NCI-H2227 treated with DMSO at 0.1 percent for 48 hours (cell line): ENCODE data around the gene SLC17A3.

Experiments
- DNase-seq: peaks from one replicate; lab custom pipeline; 2025; lab: John Stamatoyannopoulos, UW

The SLC17A3 gene

DNA sequence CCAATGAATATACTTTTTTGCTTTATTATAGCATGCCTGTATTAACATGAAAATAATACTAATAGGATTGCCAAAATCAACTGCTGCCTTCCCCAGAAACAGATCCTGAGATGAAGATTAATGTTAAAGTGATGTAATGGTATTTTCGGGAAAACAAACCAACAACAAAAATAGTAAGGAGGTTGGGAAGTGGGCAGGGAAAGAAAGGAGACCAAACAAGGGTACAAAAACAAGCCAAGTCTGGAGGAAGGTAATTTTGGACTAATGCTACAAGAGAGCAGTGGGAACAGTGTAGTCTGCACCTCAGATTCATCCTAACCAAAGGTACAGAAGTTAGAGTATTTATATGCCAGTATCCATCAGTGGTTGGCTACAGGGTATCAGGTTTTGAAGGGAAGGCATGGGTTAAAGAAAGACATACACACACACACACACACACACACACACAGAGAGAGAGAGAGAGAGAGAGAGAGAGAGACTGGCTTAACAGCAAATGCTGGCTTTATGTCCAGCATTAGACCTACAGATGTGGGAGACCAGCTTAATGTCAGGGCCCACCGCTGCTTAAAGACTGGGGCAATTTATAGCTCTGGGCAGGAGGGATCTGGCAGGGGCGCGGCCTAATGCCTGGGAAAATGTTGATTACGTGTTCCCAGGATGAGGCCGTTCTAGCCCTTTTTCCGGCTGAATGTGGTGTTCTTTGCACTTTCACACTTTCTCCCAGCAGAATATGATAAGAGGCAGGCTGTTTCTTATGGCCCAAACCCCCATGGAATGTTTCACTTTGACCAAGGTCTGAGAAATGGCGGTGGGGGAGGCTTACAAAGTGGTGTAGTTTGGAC lies 38.4 kb downstream of the SLC17A3 start:
- no peak for DNase-seq

DNA sequence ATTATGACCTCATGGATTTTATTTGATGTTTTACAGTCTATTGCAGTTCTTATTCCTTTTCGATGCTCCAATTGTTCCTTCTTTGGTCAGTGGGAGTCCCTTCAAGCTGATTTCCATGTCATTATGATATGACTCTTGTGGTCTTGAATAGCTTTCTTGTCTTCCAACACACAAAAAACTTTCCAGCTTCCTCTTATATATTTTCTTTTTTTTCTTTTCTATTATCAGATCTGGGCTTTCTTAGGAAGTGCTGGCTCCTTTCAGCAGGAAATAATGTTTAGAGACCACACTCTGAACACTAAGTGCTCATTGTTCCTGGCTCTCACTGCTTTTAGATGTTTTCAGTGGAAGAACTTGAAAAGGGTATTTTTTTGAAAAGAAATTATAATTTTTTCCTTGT lies 39.1 kb downstream of the SLC17A3 start:
- DNase-seq: no peak

DNA sequence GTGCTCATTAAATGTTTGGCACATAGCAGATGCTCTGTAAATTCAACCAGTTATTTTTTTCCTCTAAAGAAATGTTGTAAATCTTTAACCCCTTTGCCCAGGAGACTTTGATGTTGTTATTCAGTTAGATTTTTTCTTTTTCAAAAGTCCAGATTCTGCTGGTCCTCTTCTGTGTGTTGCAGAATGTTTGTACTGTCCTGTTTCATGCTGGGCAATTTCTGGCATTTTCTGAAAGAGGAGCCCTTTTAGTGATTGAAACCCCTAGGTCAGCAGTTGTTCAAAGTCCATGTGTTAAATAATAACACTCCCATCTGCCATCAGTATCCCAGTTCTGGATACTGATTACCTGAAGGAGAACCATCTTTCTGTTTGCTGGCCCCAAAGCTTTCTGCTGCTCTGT lies 40.9 kb downstream of the SLC17A3 start:
- no peak for DNase-seq

DNA sequence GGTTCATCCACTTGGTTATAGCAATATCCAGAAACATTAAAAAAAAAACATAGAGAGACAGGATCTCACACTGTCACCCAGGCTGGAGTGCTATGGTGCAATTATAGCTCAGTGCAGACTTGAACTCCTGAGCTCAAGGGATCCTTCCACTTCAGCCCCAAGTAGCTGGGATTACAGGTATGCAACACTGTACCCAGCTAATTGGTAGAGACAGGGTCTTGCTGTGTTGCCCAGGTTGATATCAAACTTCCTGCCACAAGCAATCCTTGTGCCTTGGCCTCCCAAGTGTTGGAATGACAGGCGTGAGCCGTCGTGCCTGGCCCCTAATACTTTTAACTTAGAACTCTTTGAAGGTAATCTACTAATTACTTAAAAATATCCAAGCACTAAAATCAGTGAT lies 41.4 kb downstream of the SLC17A3 start:
- DNase-seq: no peak

DNA sequence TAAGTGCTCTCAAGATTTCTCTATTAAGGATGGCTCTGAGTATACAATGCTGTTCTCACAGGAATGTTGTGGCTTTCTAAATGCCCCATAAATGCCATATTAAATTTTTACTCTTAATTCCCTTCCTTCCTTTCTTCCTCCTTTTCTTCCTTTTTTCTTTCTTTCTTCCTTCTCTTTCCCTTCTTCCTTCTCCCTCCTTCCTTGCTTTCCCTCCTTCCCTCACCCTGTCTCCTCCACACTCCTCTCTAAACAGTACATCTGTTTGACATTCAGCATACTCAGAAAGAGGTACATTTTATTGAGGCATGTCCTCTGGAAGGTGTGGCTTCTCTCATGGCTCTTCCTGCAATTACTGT lies 41.8 kb downstream of the SLC17A3 start:
- DNase-seq: no peak

DNA sequence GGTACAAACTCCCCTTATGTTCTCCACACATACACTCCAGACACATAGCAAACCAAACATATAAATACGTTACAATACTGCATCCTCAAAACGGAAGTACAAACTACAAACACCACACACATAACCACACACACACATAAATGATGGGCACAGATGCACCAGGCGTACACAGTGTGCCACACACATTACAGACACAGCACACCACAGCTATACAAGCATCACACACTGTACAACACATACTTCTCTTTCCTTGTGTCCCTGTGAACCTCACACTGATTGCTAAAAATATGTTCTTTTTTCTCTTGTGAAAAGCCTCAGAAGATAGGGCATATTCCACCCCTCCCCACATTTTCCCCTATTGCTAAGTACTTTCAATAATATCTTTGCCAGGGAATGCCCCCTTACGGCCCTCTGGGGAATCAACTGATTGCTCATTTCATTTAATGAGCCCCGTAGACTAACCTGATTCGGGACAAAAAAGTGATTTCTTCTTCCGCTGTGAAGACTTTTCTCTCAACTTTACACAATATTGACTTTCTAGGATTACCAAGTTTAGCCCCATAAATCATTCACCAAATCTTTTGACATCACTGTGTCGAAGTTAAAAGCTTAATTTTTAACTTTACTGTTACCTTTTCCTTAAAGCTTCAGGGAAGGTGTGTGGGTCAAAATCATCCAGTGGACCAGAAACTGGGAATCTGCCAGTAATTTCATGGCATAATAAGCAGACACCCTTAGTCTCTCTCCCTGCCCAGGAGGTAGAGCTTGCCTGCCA lies 42.3 kb downstream of the SLC17A3 start, which contains the start of gene SLC17A1:
Gene SLC17A1, minus strand, starts transcription at position 521 of the 775 bp plus-strand sequence. CDS start 1,495 bp downstream, outside the sequence.
- DNase-seq: no peak

DNA sequence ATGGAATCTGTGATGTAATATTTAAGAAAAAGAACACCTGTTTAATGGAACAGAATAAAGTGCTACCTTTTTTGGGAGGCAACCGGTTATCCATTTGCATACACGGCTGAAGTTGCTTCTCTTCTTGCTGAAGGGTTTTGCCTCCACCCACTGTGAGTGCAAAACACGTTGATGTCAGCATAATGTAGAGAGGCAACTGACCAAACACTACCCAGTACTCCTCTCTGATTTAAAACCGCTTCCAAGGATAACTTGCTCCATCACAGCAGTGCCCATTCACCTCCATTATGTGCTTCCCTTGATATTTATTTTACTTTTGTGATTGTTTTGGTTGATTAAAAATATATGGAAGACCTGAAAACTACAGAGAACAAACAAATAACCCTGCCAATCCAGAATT lies 43.6 kb downstream of the SLC17A3 start:
- DNase-seq: no peak

DNA sequence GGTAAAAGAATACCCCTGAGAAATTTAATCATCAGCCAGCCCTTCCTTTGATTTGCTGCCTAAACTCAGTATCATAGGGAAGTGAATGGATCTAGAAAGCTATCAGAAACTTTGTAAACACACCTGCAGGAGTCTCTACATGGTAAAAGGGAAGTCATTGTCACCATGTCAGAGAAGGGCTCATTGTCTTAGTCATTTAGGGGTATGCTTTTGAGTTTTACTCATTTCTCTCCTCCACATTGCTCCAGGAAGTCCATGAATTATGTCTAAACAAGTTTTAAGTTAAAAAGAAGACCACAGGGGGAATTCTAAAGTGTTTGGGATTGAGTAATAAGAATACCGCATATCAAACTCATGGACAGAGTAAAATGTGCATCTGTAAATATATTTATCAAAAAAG lies 44.7 kb downstream of the SLC17A3 start:
- DNase-seq: no peak

DNA sequence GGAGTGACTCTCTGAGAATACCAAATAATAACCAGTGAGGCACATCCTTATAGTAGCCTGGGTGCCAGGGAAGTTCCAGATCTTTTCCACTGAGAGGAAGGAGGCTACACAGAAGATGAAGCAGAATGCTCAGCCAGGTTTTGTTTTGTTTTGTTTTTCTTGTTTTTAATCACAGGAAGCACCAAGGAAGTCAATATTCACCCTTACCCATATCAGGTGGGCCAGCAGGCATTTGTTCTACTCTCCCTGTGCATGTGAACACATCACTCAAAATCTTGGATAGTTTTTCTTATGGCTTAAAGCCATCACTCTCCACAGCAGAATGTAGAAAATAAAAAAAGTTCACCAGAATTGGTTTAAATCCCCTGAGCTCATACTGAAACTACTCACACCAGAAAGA lies 52.7 kb downstream of the SLC17A3 start:
- no peak for DNase-seq

DNA sequence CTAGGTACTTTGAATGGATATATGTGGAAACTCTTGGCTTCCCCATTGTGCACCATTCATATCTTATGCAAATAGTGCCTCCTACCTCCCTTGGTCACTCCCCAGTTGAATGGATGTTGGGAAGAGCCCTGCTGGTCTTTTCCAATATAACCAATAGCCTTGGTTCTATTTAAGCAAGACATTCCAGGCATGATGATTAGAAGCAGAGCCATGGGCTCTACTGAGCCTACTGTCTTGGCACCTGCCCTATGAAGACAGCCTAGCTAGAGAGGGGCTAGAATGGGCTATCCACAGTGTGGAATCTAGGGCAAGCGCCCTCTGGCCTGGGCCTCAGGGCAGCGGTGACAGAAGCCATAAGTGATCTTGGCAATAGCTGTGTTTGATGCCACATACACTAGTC lies 57.8 kb downstream of the SLC17A3 start:
- DNase-seq: no peak

DNA sequence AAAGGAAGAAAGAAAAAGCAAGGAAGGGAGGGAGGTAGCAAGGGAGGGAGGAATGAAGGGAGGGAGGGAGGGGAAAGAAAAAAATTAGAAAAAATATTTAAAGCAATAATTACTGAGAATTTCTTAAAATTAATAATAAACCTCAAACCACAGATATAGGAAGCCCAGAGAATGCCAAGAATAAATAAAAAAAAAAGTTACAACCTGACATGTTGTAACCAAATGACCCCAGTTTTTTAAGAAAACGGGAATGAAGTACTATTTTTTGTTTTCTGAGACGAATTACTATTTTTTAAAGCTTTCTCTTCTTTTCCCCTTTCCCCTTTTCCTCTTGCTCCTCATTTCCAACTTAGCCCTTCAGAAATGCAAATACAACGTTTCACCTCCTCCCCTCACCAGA lies 58.8 kb downstream of the SLC17A3 start:
- DNase-seq: no peak

DNA sequence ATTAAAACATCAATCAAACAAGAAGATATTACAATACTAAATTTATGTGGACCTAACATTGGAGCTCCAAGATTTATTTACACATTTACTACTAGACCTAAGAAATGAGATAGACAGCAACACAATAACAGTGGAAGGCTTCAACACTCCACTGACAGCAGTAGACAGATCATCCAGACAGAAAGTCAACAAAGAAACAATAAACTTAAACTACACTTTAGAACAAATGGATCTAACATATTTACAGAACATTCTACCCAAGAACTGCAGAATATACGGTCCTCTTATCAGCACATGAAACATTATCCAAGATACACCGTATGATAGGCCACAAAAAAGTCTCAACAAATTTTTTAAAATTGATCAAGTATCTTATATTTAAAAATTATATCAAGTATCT lies 69.2 kb downstream of the SLC17A3 start:
- no peak for DNase-seq

DNA sequence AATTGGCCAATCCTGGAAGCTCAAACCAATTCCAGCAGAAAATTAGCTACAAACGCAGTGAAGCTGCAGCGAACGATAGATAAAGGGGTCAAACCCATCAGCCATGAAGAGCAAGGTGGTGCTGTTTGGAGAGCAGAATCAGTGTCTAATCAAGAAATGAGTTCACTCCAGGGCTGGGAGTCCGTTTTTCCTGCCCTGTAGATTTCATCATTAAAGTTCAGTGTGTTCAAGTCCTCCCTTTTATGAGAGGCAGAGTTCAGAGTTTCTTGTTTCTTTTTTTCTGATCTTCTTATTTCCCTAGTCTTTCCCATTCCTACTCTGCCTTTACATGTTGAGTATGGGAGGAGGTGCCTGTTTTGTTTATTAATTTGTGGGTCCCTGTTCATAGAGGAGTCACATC lies 72.6 kb downstream of the SLC17A3 start:
- DNase-seq: no peak
